HEK293 (cell line): ENCODE measurements around the gene EAF2.

Experiments
- CTCF ChIA-PET: fragments of 350-600 bp; formaldehyde crosslinking; extraction: SDS; loops from one replicate; lab custom pipeline; 2021; ENCODE audit warnings: antibody characterized with exemption; lab: Yijun Ruan, JAX
- POLR2A ChIA-PET: fragments of 300-600 bp; formaldehyde crosslinking; extraction: SDS; loops from one replicate; lab custom pipeline; 2020; ENCODE audit warnings: antibody characterized with exemption, inconsistent platforms; lab: Yijun Ruan, JAX
- H3K27ac ChIP-seq: fragments of 200-500 bp; sonication (Bioruptor generic); 2 replicates; pipeline ENCODE4 v1.5.1; 2014; ENCODE audit warnings: low read depth, low read length, control low read depth, inconsistent platforms; ENCODE audit errors: extremely low read depth
- H3K36me3 ChIP-seq, 2 experiments: fragments of 200-500 bp in 1 of 2; sonication (Bioruptor generic) in 1 of 2; 1 replicate in 1 of 2; 2 replicates in 1 of 2; pipeline ENCODE4 v1.5.1; 2014 to 2017; ENCODE audit warnings: inconsistent platforms in 2 of 2, low read length in 2 of 2; ENCODE audit not compliant: control insufficient read depth in 2 of 2, insufficient read depth in 1 of 2
- H3K4me1 ChIP-seq: fragments of 200-500 bp; sonication (Bioruptor generic); 2 replicates; pipeline ENCODE4 v1.5.1; 2014; ENCODE audit warnings: mild to moderate bottlenecking, low read length, inconsistent platforms; ENCODE audit not compliant: control insufficient read depth, insufficient read depth
- H3K4me3 ChIP-seq: 2 replicates; pipeline ENCODE4 v1.5.1; 2011; ENCODE audit warnings: low read depth, mild to moderate bottlenecking, control low read depth, low read length, moderate library complexity
- H3K9me3 ChIP-seq: fragments of 200-500 bp; sonication (Bioruptor generic); 2 replicates; pipeline ENCODE4 v1.5.1; 2014; ENCODE audit warnings: low read depth, low read length, inconsistent platforms; ENCODE audit not compliant: control insufficient read depth, insufficient read depth
- KLF16 ChIP-seq: fragments of 450-650 bp; formaldehyde crosslinking; IDR thresholded peaks from 2 replicates; pipeline ENCODE4 v1.5.1; 2017; ENCODE audit warnings: missing biosample characterization, missing genetic modification characterization
- PATZ1 ChIP-seq: fragments of 450-650 bp; formaldehyde crosslinking; IDR thresholded peaks from 2 replicates; pipeline ENCODE4 v1.5.1; 2016; ENCODE audit warnings: missing biosample characterization, missing genetic modification characterization
- SETDB1 ChIP-seq: IDR thresholded peaks from one replicate; pipeline ENCODE4 v1.6.1; 2017; ENCODE audit warnings: mild to moderate bottlenecking, low read length, moderate library complexity, mixed read lengths; ENCODE audit not compliant: insufficient read length
- ZBTB44 ChIP-seq: fragments of 450-650 bp; IDR thresholded peaks from 2 replicates; pipeline ENCODE4 v1.5.1; 2018; ENCODE audit warnings: missing biosample characterization, mild to moderate bottlenecking, missing genetic modification characterization
- ZNF10 ChIP-seq: fragments of 450-650 bp; formaldehyde crosslinking; IDR thresholded peaks from 2 replicates; pipeline ENCODE4 v1.5.1; 2017; ENCODE audit warnings: missing biosample characterization, missing genetic modification characterization
- ZNF398 ChIP-seq: fragments of 450-650 bp; formaldehyde crosslinking; IDR thresholded peaks from 2 replicates; pipeline ENCODE4 v1.5.1; 2017; ENCODE audit warnings: missing biosample characterization, missing genetic modification characterization
- ZNF510 ChIP-seq: fragments of 450-650 bp; formaldehyde crosslinking; IDR thresholded peaks from 2 replicates; pipeline ENCODE4 v1.5.1; 2018; ENCODE audit warnings: mild to moderate bottlenecking, missing genetic modification characterization, missing biosample characterization; ENCODE audit not compliant: insufficient replicate concordance
- ZNF561 ChIP-seq: fragments of 450-650 bp; IDR thresholded peaks from 2 replicates; pipeline ENCODE4 v1.5.1; 2018; ENCODE audit warnings: missing biosample characterization, missing genetic modification characterization, borderline replicate concordance
- ZNF658 ChIP-seq: fragments of 450-650 bp; formaldehyde crosslinking; IDR thresholded peaks from 2 replicates; pipeline ENCODE4; 2016; ENCODE audit warnings: missing biosample characterization, missing genetic modification characterization
- ZNF704 ChIP-seq: fragments of 450-650 bp; formaldehyde crosslinking; IDR thresholded peaks from 2 replicates; pipeline ENCODE4 v1.5.1; 2016; ENCODE audit warnings: missing biosample characterization, missing genetic modification characterization
- TF ChIP-seq, protein P1 (sequence below): fragments of 450-650 bp; formaldehyde crosslinking; IDR thresholded peaks from 2 replicates; pipeline ENCODE4 v1.5.1; 2016; ENCODE audit warnings: missing biosample characterization, missing genetic modification characterization, borderline replicate concordance

The EAF2 gene

GRCh38 chr3:121821421-121822199, 13.4 kb upstream of the EAF2 start:
- ChIA-PET POLR2A (no interaction called here), CTCF (interaction anchor here (0.6 kb wide), 1 partner anchor 10 kb away, joined by 4 read pairs; no protein-coding TSS in a partner anchor)
- no peak overlapping the region for H3K27ac ChIP-seq
- H3K36me3 ChIP-seq: peaks cover 19 to 90% of the 10 kb centered on the region in 2 experiments
- no peaks in the 10 kb centered on the region for H3K4me1 ChIP-seq
- no peak overlapping the region for H3K4me3 ChIP-seq
- no peaks in the 10 kb centered on the region for H3K9me3 ChIP-seq
- TF ChIP-seq ZNF10 (tag by site-specific recombination) (peak; percentile 89), ZNF658 (no peak)

DNA sequence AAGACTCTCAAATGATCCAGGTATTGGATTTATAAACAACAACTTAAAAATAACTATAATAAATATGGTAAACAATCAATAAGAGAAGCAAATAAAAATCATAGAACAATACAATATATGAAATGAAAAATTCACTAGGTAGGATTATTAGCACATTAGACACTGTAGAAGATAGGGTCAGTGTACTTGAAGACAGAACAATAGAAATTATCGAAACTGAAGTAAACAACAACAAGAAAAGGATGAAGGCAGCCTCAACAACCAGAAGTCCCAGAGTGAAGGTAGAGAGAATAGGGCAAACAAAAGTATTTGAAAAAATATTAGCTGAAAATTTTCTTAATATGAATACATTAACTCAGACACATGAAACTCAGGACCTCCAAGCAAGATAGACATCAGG, 12.0 kb upstream of the EAF2 start:
- ChIA-PET POLR2A (no interaction called here), CTCF (no interaction called here)
- Histone ChIP-seq H3K4me3 (no peak overlapping the region), H3K4me1 (no peaks in the 10 kb centered on the region), H3K9me3 (no peaks in the 10 kb centered on the region), H3K36me3 (peaks cover 26 to 92% of the 10 kb centered on the region in 2 experiments), H3K27ac (no peak overlapping the region)
- TF ChIP-seq ZNF561: no peak
- no peak for TF ChIP-seq KLF16 (tag by site-specific recombination)
- TF ChIP-seq ZNF398: no peak
- TF ChIP-seq, protein P1, sequence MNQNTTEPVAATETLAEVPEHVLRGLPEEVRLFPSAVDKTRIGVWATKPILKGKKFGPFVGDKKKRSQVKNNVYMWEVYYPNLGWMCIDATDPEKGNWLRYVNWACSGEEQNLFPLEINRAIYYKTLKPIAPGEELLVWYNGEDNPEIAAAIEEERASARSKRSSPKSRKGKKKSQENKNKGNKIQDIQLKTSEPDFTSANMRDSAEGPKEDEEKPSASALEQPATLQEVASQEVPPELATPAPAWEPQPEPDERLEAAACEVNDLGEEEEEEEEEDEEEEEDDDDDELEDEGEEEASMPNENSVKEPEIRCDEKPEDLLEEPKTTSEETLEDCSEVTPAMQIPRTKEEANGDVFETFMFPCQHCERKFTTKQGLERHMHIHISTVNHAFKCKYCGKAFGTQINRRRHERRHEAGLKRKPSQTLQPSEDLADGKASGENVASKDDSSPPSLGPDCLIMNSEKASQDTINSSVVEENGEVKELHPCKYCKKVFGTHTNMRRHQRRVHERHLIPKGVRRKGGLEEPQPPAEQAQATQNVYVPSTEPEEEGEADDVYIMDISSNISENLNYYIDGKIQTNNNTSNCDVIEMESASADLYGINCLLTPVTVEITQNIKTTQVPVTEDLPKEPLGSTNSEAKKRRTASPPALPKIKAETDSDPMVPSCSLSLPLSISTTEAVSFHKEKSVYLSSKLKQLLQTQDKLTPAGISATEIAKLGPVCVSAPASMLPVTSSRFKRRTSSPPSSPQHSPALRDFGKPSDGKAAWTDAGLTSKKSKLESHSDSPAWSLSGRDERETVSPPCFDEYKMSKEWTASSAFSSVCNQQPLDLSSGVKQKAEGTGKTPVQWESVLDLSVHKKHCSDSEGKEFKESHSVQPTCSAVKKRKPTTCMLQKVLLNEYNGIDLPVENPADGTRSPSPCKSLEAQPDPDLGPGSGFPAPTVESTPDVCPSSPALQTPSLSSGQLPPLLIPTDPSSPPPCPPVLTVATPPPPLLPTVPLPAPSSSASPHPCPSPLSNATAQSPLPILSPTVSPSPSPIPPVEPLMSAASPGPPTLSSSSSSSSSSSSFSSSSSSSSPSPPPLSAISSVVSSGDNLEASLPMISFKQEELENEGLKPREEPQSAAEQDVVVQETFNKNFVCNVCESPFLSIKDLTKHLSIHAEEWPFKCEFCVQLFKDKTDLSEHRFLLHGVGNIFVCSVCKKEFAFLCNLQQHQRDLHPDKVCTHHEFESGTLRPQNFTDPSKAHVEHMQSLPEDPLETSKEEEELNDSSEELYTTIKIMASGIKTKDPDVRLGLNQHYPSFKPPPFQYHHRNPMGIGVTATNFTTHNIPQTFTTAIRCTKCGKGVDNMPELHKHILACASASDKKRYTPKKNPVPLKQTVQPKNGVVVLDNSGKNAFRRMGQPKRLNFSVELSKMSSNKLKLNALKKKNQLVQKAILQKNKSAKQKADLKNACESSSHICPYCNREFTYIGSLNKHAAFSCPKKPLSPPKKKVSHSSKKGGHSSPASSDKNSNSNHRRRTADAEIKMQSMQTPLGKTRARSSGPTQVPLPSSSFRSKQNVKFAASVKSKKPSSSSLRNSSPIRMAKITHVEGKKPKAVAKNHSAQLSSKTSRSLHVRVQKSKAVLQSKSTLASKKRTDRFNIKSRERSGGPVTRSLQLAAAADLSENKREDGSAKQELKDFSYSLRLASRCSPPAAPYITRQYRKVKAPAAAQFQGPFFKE (tag by site-specific recombination): no peak
- no peak for TF ChIP-seq ZNF704 (tag by site-specific recombination)
- no peak for TF ChIP-seq ZBTB44 (tag by site-specific recombination)
- TF ChIP-seq SETDB1: peak; percentile 83
- TF ChIP-seq PATZ1 (tag by site-specific recombination): no peak
- no peak for TF ChIP-seq ZNF510
